ENCODE measurements around the gene SRCIN1.

SRCIN1 gene

DNA sequence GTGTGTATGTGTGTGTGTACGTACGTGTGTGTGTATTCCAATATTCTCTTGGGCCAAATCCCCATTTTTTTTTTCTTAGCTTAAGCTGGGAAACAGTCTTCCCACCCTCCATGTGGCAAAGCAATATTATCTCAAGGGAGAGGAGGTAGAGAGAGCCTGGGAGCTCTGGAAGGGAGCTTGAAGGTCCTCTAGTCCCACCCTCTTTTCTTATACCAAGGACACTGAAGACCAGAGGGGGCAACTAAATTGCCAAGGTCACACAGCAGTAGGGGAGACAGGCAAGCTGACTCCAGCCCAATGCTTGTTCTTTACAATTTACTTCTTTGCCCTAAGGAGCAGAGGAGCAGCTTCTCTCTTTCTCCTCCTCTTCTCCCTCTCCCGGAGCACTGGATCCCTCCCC is 6.8 kb downstream of the SRCIN1 start:
- no peak for DNase-seq

DNA sequence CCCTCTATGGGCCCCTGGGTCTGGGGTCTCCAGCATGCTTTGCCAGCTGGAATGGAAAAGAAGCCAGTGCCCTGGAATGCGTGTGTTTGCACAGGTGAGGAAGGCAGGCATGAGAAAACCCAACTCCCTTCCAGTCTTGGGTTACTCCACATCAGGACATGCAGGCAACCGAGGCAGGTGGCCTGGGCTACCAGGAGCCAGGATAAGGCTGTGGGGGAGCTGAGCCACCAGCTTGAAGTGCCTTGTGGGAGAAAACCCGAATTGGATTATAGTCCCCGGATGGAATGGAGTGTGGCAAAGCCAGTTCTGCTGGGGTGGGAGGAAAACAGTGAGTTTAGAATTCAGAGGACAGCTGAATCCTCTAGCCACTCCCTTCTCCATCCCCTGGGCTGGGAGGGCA is 7.2 kb downstream of the SRCIN1 start:
- peak; percentile 40 for DNase-seq

DNA sequence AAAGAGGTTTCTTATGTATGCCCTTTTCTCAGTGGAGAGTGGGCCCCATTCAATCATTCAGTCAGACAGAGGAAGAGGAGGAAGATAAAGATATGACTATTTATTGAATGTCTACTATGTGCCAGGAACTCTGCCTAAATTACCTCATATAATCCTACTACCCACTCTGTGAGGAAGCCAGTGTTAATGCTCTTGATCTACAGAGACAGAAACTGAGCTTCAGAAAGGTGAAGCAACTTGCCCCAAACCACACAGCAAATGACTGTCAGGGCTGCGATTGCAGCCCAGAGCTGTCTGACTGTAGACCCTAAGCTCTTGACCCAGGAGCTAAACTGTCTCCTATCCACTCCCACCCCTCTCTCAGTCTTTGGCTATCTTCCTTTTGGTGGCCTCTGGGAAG is 8.4 kb downstream of the SRCIN1 start:
- no peak for DNase-seq

DNA sequence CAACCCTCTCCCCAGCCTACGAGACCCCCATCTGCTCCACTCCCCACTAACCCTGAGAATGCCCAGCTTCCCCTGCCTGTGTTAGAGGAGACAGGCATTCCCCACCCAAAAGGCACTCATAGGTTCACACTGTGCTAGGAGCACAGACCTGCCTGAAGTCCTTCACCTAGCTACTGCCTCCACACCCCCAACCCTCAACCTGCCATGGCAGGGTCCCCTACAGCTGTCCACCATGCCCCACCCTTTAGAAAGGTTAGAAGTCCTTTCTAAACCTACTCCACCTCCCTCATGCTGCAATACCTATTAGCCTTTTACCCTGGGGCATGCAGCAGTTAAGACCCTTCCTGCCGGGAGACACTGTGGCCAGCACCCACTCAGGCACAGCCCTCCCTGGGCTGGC is 9.1 kb downstream of the SRCIN1 start:
- no peak for DNase-seq

DNA sequence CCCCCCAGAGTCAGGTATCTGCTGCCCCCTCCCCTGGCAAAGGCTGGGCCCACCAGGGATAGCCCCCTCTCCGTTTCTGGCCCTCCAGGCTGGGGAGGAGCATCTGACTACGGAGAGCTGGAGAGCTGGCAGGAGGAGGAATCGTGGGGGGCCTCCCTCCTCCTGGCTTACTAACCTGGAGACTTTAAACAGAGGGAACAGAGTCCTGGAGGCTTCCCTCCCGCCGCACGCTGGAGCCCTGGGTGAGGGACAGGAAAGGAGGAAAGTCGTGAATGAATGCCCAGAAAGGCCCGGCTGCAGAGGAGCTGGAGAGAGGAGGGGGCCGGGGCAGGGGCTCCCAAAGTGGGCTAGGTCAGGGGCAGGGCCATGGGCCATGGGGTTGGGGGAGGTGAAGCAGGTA is 9.9 kb downstream of the SRCIN1 start:
- no peak for DNase-seq

DNA sequence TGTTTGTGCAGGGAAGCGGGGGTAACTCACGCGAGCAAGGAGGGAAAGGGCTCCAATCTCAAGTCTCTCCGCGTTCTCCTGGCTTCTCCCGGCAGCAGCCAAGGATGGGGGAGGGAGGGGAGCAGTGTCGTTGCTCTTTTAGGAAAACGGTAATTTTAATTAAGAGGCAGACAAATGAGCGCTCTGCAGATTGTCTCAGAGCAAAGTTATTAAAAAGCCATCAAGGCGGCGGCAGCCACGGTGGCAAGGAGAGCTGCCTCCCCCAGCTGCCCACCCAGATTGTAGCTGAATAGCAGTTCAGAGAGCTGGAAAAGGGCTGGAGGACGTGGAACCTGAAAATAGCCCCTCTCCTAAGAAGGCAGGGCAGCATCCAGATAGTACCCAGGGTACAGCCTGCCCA is 11.6 kb downstream of the SRCIN1 start:
- no peak for DNase-seq

DNA sequence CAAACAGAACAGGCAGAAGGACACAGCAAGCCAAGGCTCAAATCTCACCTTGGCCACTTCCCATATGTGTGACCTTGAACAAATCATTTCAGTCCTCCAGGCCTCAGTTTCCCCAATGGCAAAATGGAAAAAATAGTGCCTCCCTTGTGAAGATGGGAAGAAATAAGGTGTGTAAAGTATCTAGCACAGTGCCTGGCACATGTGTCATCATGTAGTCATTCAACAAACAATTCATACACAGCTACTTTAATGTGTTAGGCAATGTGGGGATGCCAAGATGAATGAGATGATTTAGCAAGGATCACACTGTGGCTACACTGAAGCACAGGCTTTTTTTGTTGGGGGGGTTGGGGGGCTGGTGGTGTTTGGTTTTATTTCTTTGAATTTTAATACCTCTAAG is 13.3 kb downstream of the SRCIN1 start:
- no peak for DNase-seq

DNA sequence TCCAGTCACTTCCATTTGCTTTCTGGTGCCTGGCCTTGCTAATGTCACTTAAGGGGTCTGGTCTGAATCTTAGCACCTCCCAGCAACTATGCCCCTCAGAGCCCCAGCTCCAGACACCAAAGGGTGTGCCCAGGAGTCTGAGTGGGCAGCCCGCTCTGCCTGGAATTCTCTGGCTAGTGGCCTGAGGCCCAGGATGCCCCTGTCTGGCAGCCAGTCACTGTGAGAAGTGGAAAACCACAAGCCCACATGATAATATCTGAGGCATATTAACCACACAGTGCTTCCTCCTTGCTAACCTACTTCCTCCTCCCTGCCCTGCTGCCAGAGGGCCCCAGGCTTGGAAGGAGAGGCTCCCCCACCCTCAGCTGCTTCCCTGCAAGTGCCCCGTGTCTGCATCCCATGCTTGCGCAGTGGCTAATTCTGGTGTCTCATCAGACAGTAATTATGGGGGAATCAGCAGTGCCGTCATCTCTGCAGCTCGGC is 14.0 kb downstream of the SRCIN1 start:
- DNase-seq, result peak; percentile 81

DNA sequence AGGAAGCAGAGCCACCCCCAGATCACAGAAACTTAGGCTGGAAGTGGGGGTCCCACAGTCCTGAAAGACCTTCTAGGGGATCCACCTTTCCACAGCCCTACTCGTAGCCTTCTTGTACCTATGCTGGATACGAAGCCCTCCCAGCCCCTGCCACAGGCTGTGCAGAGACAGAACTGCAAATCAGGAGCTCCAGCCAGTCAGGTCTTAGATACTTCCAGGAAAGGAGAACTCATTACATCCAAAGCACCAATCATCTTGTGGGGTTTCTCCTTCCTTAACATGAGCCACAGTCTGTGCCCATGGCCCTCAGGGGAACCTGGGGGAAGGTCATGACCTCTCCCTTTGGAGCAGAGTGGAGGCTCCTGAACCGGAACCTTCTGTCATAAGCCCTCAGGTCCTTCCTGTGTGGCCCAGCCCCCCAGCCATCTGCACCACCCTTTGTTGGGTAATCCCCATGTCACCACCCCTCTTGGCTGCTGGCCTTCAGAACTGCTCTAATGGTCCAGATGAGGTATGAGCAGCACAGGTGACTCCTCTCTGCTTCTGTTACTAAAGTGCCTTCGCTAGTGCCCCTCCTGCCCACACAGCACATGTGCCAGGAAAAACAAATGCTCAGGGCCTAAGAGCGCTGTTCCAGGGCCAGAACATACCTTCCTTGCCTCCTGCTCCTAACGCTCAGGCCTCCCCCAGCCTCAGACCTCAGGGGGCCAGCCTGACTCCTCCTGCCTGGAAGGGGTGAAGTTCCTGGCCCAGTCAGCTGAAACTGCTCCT is 14.6 kb downstream of the SRCIN1 start:
- peak; percentile 36 for DNase-seq

DNA sequence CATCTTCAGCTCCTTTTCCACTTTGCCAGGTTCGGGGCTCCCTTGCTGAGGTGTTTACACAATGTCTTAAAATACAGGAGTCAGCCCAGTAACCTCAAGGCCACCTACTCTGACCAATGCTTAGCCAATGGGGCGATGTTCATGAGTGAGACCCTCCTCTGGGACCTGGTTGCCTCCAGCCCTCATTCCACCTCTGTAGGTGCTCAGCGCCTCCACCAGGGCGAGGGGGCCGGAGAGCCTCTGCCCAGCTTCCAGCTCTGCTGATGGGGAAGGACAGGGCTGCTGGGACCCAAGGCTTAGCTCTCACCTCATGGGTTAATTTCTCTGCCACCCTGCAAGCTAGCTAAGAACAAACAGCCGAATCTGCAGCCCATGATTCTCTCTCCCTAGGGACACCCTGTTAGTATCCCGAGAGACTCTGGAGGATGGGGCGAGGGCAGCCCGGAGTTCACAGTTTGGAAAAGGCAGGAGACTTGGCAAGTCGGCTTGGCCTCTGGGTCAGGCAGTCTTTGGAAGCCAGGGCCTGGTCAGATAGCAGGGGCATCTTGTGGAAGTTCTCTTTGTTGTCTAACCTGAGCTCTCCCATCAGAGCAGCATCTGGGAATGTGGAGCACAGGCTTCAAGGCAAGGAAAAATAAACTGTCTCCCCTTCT is 16.2 kb downstream of the SRCIN1 start:
- no peak for DNase-seq

DNA sequence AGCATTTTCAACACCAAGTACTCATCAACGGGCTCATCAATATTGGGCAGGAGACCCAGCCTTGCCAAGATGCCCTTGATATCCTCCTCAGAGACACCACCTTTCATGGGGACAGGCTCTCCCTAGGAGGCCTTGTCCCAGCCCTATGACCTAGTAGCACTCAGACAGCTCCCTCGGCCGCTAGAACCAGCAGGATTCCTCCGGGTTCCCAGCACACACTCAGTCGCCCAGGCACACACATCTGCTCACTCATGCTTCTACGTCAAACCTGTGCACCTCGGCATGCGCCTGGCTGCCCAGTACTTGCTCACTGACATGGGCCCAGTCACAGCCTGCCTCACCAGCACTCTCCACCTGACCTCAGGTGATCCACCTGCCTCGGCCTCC is 17.0 kb downstream of the SRCIN1 start:
- DNase-seq, result no peak

DNA sequence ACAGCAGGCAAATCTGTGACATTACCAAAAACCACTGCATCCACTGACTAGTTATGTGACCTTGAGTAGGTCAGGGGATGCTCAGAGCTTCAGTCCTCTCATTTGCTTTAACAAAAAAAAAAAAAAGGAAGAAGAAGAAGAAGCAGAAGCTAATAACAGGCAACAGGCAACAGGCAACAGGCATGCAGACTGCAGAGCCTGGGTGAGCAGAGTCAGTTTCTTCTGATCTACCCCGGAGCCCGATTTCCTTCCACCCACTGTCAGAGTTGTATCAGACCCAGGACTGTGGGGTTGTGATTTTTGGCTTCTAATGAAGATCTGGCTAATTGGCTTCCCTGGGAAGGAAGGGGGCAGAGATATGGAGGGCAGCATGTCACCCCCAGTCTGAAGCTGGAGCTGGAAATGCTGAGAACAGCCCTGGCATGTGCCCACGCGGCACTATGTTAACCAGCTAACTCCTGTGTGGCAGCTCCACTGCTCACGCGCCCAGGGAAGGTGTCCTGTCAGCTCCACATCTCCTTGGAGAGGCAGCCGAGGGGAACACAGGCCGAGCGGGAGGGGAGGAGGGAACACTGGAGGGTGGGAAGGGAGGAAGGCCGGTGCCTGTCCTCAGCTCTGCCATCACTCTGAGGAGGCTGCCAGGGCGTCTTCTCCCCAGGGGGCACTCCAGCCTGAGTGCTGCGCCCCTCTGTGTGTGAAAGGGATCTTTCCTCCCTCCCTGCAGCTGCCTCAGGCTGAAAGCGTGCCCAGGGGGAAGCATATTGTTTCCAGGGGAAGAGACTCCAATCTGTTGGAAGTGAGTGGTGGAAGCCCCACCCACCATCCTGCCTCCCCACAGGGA is 17.6 kb downstream of the SRCIN1 start:
- DNase-seq, result no peak

DNA sequence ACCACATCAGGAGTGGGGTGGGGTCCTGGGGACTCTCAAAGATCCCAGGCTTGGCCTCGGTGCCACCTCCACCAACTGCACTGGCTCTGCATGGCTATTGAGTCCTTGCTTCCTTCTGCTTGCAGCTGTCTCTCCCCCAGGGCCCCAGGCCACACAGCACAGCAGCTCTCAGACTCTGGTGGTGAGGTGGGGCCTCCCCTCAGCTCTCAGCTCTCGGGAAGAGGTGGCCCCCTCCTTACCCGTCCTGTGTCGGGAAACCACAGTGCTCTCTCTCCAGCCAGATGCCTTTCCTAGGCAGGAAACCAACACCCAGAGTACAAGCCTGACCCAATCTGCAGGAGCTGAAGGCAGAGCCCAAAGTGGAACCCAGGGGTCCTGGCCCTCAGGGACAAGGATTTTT is 18.5 kb downstream of the SRCIN1 start:
- peak; percentile 54 for DNase-seq

DNA sequence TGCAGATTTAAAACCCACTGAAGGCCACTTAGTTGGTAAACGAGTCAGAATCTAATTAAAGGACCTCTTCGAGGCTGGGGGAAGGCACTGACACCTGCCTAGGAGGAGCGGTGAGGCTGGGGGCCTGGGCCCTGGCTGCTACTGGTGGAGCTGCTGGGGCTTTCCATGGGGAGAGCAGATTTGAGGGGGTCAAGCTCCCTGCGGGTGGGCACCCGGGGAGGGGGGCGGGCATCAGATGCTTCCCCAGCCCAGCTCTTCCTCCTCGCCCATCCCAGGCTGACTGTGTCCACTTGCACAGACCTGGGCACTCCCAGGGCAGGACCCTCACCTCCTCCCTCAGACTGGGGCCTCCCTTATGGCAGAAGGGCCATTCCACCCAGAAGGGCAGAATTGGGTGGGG is 19.0 kb downstream of the SRCIN1 start:
- DNase-seq, result no peak

DNA sequence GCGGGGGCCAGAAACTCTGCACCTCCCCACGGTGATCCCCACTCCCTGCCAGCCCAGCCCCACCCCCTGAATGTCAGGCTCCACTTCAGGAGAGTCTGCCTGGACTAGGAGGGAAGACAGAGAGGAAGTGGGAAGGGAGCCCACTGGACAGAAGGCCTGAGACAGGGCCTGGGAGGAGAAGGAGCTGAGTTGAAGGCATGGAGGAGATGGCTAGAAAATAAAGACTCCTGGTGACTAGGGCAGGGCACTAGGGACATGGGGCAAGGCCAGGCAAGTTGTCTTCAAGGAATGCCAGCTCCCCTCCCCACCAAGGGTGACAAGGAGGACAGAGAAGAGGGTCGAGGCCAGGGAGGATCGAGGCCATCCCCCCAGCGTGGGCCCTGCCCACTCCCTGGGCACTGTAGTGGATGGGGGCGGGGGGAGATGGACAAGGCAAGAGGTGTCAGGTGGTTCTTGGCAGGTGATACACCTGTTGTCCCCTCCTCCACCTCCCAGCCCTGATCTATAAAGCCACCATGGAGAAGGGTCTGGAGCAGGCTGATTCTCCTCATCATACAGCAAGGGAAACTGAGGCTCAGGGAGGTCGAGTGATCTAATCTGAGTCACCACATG is 19.7 kb downstream of the SRCIN1 start:
- no peak for DNase-seq

DNA sequence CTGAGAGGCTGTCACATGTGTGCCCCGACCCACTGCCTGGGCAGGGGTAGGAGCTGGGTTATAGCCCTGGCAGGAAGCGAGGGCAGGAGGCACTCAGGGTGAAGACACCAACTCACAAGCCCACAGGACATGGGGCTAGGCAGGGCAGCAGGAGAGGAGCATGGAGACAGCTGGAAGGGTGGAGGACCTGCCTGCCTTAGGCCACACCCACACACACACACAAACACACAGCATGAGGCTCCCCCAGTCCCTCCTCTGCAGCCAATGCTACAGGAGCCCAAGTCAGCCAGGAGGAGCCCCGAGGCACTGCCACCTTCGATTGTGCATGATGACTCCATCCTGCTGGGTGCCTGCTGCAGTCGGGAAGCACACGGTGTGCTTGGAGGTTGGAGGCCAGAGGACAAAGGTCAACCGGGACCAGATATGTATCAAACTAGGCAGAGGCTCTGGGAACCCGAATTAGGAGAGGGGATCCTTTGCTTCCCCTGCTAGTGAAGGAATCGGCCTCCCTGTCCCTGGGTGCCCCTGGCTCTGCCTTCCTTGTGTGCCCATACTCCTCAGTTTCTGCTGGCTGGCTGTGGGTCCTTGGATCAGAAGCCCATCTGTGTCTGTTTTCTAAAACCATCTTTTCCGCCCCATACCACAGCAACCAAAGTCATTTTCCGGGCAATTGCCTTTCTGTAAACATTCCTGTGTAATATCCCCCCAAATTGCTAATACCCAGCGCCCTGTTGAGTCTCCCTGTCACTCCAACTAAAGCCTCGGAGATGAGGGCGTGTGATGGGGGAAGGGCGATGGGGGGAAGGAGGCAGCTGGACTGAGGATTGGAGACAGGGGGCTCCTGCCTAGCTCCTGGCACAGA is 20.5 kb downstream of the SRCIN1 start:
- DNase-seq, result no peak

DNA sequence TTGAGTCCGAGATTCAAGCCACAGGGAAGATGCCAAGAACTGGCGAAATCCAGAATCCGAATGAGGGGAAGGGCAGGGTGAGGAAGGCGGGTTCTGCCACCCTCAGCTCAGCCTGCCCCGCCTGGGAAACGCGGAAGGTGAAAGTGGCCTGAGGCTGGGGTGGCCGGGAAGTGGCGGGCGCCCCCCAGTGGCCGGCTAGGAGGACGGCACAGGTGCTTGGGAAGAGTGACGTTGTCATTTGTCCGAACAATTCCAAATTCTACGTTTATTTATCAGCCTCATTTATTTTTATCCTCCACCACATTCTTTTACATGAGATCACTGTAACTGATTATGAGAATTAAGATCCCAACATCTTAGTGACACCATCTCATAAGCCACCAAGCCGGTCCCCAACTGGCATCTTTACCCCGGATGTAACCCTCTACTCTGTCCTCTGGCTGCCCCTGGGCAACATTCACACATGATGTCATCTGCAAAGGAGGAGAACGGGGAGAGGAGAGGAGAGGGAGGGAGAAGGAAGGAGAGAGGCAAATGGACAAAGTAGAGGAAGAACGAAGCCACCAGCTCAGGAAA is 21.3 kb downstream of the SRCIN1 start:
- peak; percentile 36 for DNase-seq

DNA sequence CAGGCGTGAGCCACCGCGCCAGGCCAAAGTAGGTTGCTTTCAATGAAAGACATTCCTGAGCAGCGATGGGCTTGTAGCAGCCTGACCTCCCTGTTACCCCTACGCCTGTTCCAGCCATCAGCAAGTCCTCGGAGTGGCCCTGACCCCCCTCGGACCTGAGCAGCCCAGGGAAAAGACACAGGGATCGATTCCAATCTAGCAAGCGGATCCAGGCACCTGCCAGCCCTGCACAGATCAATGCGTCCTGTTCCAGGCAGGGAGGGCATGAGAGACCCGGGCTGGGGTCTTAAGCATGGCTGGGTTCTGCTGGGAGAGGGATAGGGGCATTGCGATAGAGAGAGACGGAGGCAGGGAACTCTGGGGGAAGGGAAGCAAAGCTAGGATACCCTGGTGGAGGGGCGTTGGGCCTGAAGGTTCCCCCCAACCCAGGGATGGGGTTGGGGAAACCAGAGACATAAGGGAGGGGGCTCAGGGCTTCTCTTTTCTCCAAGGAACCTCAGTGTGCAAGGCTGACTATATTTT is 21.9 kb downstream of the SRCIN1 start:
- no peak for DNase-seq

DNA sequence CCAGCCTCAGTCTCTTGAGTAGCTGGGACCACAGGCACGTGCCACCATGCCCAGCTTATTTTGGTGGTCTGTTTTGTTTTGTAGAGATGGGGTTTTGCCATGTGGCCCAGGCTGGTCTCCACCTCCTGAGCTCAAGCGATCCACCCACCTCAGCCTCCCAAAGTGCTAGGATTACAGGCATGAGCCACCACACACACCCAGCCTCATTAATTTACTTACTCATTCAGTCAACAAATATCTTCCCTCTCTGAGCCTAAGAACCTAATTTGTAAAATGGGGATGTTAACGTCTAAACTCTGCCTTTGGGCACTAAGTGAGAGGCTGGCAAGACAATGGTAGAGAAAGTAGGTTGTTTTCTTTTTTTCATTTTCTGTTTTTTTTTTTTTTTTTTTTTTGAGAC is 22.6 kb downstream of the SRCIN1 start:
- no peak for DNase-seq

DNA sequence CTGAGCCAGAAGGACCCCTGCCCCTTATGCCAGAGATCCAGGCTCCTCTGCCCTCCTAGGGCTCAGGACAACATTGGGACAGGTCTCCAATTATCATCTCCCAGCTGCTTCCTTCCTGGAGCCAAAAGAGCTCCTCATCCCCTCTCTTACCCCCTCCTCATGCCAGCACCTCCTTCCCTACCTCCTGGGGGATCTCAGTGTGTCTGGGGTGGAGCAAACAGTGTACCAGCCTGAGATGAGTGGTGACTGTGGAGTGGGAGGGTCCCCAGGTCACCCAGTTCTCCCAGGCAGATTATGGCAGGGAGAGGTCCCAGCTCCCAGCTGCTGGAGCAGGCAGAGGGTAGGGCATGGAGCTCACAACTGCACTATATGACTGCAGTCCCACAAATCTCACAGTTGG is 23.7 kb downstream of the SRCIN1 start:
- no peak for DNase-seq

DNA sequence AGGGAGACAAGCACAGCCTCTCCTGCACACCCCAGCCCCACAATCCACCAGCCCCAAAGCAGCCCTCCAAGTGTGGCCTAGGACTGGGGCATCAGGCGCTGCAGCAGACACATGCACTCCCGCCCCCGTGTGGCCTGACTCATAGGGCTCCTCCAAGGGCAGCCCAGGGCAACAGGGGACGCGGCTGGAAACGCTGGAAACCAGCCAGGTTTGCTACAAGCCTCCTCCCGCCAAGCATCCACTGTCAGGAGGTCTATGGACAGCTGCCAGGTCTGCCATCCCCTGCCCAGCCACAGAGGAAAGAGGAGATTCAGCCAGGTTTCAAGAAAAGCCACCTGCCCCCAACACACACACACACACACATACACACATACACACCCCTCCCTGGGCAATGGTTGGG is 25.8 kb downstream of the SRCIN1 start:
- DNase-seq, result no peak

DNA sequence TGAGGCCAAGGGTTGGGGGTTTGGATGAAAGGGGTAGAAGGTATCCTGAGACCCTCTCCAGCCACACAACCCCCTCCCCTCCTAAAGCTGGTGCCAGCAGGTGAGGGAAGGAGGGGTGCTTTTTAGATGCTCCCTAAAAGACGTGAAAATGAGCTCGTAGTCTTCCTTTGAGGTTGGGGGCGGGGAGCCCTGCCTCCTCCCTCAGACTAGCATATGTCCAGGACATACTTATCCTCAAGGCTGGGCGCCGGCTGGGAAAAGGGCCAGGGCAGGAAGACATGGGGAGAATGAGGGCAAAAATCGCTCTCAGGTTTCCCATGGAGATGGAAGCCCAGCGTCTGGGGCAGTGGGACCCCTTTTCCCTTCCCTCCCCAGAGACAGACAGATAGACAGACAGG is 26.7 kb downstream of the SRCIN1 start:
- no peak for DNase-seq

Measured in GDM1 (cell line).